ENCODE data around the gene PLEKHA1.

DNA sequence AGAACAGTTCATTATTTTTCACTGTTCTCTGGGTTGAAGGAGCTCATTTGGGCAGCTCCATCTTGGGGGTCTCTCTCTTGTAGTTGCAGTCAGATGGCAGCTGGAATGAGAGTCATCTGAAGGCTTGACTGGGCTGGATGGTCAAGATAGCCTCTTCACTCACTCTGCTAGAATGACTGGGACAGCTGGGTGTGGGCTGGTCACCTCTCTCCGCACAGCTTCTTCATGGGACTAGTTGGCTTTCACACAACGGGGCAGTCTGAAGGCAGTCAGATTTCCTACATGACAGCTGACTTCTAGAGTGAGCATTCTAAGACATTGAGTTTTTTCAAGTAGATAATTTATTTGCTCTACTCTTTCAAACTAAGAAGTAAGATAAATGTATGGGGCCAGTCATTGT is 13.1 kb downstream of the PLEKHA1 start:
- TF ChIP-seq, protein P1, sequence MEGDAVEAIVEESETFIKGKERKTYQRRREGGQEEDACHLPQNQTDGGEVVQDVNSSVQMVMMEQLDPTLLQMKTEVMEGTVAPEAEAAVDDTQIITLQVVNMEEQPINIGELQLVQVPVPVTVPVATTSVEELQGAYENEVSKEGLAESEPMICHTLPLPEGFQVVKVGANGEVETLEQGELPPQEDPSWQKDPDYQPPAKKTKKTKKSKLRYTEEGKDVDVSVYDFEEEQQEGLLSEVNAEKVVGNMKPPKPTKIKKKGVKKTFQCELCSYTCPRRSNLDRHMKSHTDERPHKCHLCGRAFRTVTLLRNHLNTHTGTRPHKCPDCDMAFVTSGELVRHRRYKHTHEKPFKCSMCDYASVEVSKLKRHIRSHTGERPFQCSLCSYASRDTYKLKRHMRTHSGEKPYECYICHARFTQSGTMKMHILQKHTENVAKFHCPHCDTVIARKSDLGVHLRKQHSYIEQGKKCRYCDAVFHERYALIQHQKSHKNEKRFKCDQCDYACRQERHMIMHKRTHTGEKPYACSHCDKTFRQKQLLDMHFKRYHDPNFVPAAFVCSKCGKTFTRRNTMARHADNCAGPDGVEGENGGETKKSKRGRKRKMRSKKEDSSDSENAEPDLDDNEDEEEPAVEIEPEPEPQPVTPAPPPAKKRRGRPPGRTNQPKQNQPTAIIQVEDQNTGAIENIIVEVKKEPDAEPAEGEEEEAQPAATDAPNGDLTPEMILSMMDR (IDR thresholded peaks at IDR 0.05; ENCODE audit: poor library complexity): no peak
- TF ChIP-seq EZH2phosphoT487 (IDR thresholded peaks at IDR 0.05; ENCODE audit: low read depth, severe bottlenecking, unreplicated experiment): no peak
- no peak for TF ChIP-seq EZH2 (IDR thresholded peaks at IDR 0.05; ENCODE audit: borderline replicate concordance)
